ENCODE measurements around the gene ABHD4.
A peak's percentile ranks its signal among the peaks of the same experiment; 100 is the strongest.

DNA sequence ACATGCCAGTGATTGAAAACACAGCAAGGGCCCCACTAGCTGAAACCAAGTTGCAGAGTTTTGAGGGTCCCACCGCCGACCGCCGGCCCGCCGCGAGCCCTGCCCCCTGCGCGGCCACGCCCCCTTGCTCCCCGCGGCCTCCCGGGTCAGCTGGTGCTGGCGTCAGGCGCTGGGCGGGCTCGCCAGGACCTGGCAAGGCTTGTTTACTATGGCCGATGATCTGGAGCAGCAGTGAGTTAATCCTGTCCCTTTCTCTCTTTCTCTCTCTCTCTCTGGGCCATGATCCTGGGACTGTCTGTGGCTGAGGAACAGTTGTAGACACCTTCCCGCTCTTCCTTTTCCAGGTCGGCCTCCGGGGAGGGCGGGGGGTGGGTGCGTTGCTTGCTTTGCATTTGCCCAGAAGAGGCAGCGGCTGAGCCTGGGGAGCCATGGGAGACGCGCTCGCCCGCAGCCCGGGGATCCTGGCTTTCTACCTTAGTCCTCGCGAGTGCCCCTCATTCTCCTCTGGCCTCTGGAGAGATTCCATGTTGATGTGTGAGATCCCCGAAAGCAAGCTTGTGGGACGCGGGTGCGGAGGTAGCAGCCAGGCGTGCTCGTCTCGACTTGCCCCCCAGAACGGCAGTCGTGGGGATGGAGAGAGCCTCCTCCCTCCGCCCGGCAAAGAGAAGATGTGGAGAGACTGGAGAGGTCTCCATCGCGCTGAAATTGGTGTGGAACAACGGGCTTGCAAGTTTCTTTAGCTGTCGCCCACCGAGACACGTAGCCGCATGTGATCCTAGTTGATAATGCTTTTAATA is at the start of gene ABHD4:
- TF ChIP-seq, protein P1, sequence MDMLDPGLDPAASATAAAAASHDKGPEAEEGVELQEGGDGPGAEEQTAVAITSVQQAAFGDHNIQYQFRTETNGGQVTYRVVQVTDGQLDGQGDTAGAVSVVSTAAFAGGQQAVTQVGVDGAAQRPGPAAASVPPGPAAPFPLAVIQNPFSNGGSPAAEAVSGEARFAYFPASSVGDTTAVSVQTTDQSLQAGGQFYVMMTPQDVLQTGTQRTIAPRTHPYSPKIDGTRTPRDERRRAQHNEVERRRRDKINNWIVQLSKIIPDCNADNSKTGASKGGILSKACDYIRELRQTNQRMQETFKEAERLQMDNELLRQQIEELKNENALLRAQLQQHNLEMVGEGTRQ (IDR thresholded peaks at IDR 0.05; ENCODE audit: low read depth, low read length), result peak; percentile 85
- peak; percentile 13; the same call in 1 of the 2 replicates for TF ChIP-seq MAZ (IDR thresholded peaks at IDR 0.05; ENCODE audit: borderline replicate concordance, low read depth, low read length)
